ENCODE results near the gene CMKLR1.

Gene CMKLR1

DNA sequence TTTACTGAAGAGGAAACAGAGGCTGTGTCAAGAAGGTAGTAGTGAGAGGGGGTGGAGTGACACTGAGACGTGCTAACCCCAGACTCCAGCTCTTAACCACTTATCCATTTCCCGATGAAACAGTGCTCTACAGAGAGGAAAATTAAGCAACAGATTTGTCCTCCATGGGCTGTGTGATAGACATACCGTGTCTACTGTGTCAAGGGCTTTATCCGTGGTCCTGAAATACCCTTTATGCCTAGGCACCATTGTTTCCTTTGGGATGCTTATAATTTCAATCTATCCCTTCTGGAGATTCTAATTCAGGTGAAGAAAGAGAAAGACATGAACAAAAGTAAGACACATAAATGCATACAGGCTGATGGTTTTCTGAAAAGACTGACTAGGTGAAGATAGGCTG lies 71.7 kb downstream of the CMKLR1 start:
- no peak for DNase-seq (ENCODE audit: low read depth, low spot score)

DNA sequence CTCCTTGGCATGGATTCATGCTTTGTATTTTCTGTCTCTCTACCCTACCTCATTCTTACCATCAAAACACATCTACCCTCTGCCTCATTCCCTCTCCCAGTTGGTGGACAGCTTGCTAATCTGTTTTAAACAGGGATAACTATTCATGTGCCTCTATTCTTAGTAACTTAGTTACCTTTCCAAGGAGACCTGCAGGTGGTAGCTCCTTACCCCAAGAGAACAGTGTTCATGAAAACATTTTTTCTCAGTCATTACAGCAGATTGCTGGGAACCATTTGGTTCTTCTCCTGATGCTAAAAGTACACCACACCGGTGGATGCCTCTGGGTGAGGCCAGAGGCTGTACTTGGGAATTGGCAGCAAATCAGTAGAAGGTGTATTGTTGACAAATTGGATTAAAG lies 73.0 kb downstream of the CMKLR1 start:
- DNase-seq (ENCODE audit: low read depth, low spot score): no peak

DNA sequence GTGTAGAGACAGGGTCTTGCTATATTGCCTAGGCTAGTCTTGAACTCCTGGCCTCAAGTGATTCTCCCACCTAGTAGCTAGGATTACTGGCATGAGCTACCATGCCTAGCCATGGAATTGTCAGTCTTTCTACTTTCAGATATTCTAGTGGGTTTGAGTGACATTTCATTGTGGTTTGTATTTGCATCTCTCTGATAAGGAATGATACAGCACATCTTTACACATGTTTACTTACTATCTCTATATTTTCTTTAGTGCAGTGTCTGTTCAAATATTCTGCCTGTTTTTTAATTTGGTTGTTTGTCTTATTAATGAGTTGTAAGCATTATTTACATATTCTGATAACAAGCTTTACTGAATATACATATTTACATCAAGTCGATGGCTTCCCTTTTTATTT lies 73.6 kb downstream of the CMKLR1 start:
- no peak for DNase-seq (ENCODE audit: low read depth, low spot score)

DNA sequence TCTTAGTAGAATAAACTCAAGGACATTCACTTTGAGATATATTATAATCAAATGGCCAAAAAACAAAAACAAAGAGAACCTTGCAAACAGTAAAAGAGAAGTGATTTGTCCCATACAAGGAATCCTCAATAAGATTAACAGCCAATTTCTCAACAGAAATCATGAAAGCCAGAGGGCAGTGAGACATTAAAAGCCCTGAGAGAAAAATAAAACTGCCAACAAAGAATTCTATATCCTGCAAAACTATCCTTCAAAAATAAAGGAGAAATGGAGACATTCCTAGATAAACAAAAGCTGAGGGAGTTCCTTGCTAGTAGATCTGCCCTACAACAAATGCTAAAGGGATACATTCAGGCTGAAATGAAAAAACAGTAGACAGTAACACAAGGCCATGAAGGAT lies 78.1 kb downstream of the CMKLR1 start:
- no peak for DNase-seq (ENCODE audit: low read depth, low spot score)

DNA sequence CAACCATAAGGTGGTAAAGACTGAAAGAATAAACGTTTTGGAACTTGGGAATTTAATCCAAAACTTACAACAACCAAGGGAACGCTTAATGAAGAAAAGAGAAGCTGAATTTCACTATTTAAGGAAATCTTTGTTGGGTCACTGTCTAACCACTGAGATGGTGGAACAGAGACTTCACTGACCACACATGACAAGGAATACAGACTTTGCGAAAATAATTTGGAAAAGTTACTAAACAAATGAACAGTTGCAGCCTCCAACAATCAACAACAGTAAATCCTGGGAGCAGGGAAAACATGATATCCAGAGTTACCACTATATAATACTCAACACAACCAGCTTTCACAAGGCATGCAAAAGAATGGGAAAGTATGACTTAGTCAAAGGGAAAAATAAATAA lies 79.1 kb downstream of the CMKLR1 start:
- DNase-seq (ENCODE audit: low read depth, low spot score): no peak

DNA sequence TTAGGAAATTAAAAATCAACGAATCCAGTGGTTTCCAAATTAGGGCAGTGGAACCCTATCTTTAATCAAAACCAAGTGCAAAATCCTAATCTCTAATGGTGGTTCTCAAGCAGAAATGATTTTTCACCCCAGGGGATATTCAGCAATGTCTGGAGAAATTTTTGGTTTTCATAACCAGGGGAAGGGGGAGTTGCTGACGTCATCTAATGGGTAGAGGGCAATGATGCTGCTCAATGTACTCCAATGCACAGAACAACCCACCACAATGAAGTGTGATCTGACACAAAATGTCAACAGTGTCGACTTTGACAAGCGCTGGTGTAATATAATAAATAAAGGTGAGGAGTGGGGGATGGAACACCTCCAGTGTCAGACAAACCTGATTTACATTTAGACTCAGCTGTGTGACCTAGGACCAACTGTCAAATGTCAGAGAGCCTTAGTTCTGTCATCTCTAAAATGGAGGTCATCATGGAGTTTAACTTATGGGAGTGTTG lies 81.5 kb downstream of the CMKLR1 start:
- DNase-seq (ENCODE audit: low read depth, low spot score): no peak

DNA sequence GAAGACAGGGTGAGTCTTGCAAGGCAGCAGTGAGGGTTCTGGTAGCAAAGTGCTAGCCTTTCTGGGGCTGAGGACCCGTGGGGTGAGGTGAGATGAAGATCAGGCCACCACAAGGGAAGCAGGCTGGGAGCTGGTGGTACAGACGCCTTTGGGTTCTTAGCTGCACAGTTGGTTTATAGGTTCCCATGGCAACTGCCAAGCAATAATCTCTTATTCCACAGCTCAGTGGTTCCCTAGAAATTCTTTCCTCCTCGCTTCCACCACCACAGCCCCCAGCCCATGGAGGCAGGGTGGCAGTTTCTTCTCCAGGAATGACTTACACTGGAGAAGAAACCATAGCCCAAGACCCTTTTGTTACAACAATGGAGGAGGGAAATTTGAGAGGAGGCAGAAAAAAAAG lies 82.1 kb downstream of the CMKLR1 start:
- DNase-seq (ENCODE audit: low read depth, low spot score): no peak

DNA sequence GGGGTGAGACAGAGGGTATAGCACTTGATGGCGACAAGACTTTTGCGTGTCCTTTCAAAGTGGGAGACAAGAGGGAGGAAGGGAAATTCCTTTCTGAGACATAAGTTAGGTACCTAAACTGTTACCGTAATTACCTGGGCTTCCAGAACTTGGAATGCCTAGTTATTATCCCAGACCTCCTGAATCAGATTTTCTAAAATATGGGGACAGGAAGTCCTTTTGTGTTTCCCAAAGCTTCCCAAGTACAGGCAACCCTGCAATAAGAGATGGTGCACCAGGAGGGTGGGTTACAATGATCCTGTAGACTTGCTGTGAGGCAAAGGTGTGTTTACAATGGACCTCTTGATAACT lies 83.9 kb downstream of the CMKLR1 start:
- DNase-seq (ENCODE audit: low read depth, low spot score): no peak

DNA sequence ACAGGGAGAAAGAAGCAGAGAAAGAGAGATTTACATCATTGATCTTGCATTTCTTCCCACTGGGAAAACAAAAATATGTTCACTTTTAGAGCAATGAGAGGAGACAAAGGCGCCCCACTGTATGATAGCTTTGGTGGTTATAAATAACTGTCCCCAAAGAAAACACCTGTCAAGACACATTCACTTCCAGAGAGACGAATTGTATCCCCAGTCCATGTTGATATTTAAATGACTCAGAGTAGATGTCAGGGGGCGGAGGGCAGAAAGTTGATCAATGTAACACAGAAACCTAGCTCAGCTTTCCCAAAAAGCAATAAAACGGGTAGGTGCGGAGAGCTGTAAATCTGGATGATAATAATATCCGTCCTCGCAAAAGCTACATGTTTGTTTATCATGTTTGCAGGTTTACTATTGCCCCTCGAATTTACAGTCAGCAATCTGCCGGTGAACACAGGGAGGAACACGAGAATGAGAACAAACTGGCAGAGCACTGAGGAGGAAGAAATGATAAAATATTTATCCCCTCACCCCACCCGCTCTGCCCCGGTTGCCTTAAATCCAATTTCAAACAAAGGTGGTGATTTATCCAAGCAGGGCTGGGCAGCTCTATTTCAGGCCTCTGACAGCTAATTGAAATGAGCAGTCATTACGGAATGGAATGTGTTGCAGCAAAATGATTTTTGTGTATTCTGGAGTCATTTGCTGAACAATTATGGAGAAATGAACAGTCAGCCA lies 84.4 kb downstream of the CMKLR1 start:
- DNase-seq (ENCODE audit: low read depth, low spot score): no peak

DNA sequence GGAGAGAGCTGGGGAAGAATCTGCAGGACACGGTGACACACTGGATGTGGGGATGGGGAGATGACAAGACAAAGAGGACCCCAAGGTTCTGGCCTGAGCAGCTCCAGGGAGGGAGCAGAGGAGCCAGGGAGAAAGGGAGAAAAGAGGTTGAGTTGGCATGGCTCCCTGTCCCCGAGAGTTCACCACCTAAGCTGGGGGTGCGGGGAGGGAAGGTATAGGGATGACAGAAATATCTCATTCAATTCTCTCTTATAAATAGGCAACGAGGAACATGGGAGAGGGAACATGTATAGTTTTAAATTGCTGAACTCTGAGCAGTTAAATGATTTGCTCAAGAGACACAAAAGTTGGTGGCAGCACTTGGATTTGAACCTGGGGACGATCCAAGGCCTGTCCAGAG lies 85.1 kb downstream of the CMKLR1 start:
- no peak for DNase-seq (ENCODE audit: low read depth, low spot score)

DNA sequence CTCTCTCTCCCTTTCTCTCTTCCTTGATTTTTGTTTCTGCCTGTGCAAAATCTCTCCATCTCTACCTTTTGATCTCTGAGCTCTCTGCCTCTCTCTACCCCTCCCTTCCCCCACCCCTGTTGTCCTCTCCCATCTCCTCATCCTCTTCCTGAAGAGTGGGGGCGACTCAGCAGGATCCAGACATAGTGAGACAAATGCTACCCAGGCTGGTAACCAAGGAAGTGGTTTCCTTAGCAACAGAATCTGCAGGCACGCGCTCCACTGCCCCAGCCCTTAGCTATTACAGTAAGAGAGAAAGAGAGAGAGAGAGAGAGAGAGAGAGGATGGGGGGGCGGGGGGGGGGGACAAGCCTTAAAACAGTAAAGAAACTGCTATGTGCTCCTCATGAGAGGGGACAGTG lies 85.6 kb downstream of the CMKLR1 start:
- no peak for DNase-seq (ENCODE audit: low read depth, low spot score)

DNA sequence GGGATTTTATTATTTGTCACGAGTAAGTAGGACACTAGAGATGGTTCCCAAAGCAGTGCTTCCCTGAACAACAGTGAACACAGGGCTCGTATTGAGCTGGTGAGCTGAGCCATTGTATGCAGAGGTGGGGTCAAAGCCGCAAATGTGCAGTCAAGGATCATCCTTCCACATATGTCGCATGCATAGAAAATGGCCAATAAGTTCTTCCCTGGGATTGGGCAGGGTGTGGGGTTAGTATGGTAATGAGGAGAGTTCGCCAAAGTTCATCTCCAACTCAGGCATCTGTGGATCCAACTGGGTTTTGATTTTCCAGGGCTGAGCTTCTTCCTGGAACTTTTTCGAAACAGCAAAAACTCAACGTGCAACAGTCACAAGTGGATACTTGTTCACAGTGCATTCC lies 86.6 kb downstream of the CMKLR1 start:
- no peak for DNase-seq (ENCODE audit: low read depth, low spot score)

DNA sequence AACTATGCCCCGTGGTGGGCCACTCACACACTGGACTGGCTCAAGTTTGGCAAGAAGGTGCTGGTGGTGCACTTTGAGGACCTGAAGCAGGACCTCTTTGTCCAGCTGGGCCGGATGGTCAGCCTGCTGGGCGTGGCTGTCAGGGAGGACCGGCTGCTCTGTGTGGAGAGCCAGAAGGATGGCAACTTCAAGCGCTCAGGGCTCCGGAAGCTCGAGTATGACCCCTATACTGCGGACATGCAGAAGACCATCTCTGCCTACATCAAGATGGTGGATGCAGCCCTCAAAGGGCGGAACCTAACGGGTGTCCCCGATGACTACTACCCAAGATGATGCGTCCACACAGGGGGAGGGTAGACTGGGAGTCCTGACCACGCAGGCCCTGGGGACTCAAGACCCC lies 91.1 kb downstream of the CMKLR1 start:
- DNase-seq (ENCODE audit: low read depth, low spot score): no peak

DNA sequence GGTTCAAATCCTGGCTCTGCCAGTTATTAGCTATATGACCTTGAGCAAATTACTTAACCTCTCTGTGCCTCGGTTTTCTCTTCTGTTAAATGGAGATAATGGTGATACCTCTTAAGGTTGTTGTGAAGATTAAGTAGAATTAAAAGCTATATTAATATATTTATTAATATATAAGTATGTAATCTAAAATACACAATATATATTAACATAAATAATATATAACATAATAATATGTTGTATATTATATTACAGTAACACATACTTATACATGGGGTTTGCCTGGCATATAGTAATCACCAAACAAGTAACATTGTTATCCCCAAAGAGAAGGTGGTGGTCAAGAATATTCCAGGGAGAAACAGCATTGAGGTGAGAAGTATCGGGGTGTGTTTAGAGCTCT lies 92.0 kb downstream of the CMKLR1 start:
- DNase-seq (ENCODE audit: low read depth, low spot score): no peak

DNA sequence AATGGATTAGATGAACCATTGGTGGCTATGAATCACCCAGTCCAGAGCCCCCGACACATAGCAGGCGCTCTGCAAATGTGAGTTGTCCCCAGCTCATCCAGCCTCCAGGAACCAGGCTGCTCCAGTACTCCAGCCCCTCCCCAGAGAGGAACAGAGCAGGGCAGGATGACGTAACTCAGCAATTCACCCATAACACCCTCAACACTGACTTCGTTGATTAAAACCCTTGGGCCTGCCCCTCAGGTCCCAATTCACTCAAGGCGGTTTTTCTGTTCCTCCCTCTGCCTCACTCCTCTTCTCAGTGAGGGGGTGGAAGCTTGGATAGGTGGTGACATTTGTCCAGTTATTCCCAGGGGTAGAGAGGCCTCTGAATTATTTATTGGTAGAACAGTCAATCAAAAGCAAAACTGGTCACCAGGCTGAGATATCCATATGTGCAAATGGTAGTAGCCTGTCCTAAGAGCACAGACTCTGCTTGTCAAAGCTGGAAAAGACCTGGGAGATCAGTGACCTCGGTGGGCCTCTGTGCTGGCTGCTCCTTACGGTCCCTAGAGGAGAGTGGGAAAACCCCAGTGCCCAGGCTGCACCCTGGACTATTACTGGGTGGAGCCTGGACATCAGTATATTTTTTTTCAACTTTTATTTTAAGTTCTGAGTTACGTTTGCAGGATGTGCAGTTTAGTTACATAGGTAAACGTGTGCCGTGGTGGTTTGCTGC lies 97.0 kb downstream of the CMKLR1 start:
- DNase-seq (ENCODE audit: low read depth, low spot score): peak; percentile 75

DNA sequence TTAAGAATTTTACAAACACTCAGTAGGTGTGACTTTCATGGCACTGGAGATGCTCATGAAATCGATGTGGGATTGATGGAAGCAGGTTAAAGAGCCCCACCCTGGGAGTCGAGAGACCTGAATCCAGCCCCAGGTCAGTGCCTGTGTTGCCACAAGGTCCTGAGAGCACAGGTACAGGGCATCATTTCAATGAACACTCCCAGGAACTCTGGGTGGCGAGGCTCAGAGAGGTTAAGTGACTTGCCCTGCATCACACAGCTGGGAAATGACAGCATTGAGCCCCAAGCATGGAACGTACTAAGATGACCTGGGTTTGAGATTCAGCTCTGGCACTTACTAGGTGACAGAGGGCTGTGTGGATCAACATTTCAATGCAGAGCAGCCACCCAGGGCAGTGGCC lies 98.2 kb downstream of the CMKLR1 start:
- no peak for DNase-seq (ENCODE audit: low read depth, low spot score)

DNA sequence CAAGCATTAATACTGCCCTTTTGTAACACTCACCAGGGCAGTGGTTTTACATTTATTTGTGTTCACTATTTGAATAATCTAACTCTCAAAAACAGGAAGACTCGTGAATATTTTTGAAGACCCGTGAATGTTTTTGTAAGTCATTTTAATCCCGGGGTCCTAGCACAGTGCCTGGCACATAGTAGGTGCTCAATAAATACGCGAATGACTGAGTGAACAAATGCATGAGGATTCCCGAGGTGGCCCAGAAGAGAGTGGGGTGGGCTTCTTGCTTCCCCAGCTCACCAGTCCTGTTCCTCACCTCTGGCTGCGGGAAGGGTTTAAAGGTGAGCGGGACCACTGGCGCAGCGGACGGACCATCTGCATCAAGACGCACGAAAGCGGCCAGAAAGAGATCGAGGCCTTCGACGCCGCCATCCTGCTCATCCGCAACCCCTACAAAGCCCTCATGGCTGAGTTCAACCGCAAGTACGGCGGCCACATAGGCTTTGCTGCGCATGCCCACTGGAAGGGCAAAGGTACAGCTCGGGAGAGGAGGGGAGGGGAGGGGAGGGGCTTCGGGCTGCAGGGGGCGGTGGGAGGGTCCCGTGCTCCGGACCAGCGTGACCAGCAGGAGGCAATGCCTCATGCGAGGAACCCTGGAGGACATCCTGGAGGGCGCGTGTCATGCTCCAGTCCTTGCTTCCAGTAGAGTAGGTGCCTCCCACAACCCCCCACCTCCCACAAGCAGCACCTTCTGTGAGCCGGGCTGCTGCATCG lies 98.9 kb downstream of the CMKLR1 start:
- peak; percentile 51 for DNase-seq (ENCODE audit: low read depth, low spot score)

DNA sequence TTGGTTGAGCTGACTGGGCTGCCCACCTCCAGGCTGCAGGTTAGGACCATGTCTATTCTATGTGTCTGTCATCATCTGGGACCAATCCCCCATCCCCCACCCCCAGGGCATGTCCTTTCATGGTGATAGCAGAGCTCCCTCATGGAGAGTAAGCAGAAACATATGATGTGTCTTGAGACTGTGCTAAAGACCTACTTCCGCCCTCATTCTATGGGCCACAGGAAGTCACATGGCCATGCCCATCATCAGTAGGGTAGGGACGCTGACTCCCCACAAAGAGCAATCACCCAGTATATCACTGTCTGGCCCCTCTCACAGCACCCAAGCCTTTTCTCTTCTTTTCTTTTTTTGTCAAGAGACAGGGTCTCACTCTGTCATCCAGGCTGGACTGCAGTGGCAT lies 99.7 kb downstream of the CMKLR1 start:
- DNase-seq (ENCODE audit: low read depth, low spot score): no peak

DNA sequence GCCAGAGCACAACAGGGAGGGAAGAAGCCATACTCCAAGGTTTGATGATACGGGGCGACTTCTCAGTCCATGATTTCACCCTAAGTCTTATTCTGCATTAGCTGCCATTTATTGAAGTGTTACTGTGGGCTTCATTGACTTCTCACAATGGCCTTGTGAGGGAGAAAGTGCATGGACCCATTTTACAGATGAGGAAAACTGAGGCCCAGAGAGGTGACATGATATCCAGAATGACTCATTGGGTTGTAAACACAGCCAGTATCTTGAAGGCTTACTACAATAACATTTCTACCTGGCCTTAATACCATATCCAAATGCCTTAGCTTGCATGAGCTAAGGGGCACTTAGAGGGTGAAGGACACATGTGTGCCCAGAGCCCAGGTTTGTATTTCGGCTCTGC lies 100.6 kb downstream of the CMKLR1 start:
- DNase-seq (ENCODE audit: low read depth, low spot score): no peak
